ENCODE results near the gene HOXB2.

HOXB2 gene

GRCh38 chr17:48552466-48553189 is 7.7 kb upstream of the HOXB2 start:
- no peak for DNase-seq (ENCODE audit: low spot score)

- no peak for DNase-seq (ENCODE audit: low spot score)
These were observed 6.9 kb upstream of the HOXB2 start for GRCh38 chr17:48551596-48552465.

DNA sequence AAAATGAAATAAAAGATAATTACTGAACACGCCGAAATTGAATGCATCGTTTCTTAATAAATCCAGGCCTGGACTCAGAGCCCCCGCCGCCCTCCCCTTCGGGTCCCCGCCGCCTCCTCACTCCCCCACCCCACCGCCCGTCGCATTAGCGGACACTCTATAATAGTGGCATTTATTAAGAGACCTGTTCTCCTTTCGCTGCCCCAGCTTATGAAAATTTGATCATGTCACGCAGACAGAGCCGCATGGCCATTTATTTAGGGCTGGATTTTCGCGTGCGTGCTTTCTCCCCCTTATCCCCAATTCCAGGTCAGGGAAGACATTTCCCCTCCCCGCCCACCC is 6.3 kb upstream of the HOXB2 start:
- DNase-seq (ENCODE audit: low spot score): no peak

DNA sequence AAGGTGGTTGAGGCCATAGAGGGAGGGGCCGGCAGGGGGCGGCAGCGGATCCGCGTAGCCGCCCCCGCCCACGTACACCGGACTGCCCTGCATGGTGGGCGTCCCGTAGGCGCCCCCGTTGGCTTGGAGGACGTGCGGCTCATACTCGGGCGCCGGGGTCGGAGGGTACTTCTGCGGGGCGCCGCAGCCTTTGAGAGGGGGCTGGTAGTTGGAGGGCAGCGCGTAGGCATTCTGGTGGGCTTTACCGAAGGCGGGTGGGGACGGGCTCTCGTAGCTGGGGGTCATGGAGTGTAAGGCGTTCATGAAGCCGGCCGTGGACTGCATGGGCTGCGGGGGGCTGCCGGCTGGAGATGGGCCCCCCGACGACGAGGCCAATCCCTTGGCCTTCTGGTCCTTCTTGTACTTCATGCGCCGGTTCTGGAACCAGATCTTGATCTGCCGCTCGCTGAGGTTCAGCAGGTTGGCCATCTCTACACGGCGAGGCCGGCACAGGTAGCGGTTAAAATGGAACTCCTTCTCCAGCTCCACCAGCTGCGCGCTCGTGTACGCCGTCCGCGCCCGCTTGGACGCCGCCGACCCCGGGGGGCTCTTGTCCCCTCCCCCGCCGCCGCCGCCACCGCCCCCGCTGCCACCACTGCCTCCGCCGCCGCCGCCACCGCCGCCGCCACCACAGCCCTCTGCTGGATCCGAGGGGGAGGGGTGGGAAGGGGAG is 5.7 kb upstream of the HOXB2 start:
- DNase-seq (ENCODE audit: low spot score): no peak

DNA sequence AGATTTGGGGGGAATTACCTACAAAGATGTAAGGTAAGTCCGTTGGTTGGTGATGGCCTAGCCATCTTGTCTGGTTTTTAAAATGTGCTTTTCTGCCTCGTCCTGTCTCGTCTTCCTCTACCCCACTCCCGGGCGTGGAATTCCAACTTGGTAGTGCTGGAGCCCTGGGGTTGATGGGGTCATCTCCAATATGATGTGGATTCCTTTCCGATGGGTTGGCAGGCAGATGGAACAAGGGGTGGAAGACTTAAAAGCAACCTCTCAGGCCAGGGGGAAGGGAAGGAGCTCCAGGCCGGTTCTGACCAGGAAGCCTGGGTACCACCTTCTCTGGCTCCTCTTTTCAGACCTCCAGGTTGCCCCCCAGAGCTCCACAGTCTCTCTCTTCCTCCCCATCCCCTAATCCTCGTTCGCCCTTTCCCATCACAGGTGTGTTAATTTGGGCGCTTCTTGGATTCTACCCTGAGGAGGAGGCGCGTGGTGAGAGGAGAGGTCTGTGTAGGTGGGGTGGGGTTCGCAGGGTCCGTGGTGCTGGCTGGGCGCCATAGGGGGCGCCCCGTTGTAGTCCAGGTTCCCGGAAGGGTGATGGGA is 5.1 kb upstream of the HOXB2 start:
- no peak for DNase-seq (ENCODE audit: low spot score)

DNA sequence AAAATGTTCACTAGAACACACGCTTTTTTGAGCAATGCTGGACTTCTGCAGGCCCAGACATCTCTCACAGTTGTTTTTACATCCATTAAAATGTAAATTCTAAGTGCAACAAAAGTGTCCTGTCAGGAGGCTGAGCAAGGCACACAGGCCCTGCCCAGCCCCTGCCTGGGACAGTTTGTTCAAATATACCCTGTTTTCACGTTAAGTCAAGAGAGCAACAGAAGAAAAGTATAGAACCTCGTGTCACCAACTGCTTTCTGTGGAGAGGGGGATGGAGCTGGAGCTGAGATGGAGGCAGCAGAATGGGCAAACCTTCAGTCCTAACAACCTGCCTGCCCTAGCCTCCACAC is 4.3 kb upstream of the HOXB2 start:
- no peak for DNase-seq (ENCODE audit: low spot score)

DNA sequence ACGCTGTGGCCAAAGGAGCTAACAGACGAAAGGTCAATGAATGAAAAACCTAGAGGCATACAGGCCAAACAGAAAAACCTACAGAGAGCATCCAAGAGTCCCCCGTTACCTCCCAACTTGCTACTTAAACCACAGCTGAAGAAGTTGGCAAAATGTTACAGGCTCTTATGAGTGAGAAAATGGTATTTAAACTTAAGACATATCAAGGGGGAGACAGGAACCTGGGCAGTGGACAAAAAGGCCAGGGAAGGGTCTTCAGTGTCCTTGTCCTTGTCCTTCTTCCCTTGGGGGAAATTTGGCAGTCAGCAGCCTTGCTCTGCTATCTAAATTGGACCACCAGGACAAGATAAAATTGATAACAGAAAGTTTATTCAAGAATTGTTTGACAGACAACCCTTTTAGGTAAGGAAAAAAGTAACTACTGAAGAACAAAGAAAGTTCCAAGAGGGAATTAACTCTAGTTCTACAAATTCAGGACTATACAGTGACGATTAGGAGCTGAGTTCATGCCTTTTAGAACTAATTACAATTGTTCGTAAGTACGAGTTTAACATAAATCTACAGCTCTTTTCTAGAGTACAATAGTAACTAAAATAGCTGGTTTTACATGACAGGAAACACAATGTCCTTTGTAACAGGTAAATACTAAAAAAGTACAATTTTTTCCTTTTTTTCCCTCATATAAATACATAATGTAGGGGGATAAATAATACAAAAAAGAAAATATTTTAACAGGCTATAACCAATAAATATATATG is 3.8 kb upstream of the HOXB2 start:
- DNase-seq (ENCODE audit: low spot score): no peak

DNA sequence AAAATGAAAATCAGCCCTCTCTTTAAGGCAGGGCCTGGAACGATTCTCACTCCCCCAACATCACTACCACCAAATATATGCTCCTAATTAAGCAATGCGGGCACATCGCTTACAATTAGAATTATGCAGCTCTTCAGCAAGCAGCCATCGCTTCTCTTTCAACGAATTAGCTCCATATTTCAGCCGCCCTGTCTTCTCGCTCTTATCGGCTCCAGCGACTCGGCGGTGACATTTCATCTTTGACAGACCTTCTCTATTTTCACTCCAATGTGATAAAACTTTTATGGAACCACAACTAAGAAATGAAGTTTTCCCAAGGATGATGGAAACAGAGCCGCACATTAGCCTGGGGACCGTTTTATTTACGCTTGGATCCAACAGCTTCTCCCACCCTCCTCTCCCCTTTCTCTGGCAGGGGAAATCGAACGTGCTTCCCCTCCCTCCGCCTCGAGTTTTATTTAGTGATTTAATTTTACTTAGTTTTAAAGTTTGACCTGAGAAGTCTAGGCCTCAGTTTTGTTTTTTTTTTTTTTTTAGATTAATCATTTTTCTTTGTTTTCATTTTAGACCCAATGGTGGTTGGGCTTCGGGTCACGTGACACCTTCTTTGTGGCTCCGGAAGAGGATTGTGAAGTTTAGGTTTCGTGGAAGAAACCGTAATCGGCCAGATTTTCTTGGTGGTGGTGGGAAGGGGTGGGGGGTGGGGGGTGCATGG is 3.1 kb upstream of the HOXB2 start:
- DNase-seq (ENCODE audit: low spot score): no peak

- DNase-seq (ENCODE audit: low spot score): no peak
These were observed 2.3 kb upstream of the HOXB2 start for GRCh38 chr17:48546924-48547807.

GRCh38 chr17:48546137-48546923 is 1.4 kb upstream of the HOXB2 start:
- no peak for DNase-seq (ENCODE audit: low spot score)

DNA sequence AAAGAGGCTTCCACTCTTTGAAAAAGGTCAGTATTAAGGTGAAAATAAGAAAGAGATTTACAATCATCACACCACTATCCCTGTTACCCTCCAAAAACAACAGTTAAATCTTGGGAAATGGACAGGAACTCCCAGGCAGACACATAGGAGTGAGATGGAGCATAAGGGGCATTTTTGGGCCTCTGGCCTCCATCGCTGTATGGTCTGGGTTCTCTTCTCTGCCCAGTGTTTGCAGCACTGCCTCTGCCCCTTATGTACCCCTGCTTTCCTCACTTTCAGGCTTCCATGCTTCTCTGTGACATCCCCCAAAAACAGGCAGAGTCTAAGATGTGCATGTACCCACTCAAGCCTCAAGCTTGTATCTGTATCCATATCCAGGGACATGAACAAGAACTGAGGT is 630 bp upstream of the HOXB2 start:
- no peak for DNase-seq (ENCODE audit: low spot score)

DNA sequence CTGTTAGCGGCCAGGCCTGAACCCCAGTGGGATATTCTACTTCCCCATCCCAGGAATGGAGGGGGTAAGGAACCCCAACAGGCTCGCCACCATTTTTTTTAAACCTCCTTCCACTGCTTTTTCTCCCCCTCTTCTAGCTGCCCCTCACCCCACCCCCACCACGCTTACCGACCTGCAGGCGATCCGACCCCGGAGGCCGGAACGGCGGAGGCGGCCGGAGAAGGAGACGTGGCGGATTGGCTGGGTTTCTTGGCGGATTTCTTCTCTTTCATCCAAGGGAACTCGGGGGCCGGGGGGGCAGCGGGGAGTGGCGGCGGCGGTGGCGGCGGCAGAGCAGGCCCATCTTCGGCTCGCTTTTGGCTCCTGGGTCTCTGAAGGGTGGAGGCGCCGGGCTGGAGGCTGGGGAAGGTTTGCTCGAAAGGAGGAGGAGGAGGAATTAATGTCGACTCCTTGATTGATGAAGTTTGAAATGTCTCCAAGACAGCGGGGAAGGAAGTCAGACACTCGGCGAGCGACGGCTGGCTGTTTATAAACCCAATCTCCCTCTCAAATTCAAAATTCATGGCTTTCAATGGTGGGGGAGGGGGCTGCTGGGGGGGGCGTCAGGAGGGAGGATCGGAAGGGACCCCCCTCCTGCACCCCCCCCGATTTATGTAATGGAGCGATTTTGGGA is 424 bp downstream of the HOXB2 start:
- DNase-seq (ENCODE audit: low spot score): no peak

GRCh38 chr17:48543854-48544348 is 1.0 kb downstream of the HOXB2 start:
- no peak for DNase-seq (ENCODE audit: low spot score)

- no peak for DNase-seq (ENCODE audit: low spot score)
These were observed 1.6 kb downstream of the HOXB2 start for GRCh38 chr17:48543107-48543853.

GRCh38 chr17:48542698-48543106 is 2.2 kb downstream of the HOXB2 start:
- DNase-seq (ENCODE audit: low spot score): no peak

GRCh38 chr17:48542114-48542656 is 2.7 kb downstream of the HOXB2 start:
- no peak for DNase-seq (ENCODE audit: low spot score)

GRCh38 chr17:48541577-48542113 is 3.3 kb downstream of the HOXB2 start:
- DNase-seq (ENCODE audit: low spot score): no peak

Measured in LoVo (cell line).